Activated CD4-positive, alpha-beta T cell treated with anti-CD3 and anti-CD28 coated beads, Interleukin-2, Interleukin-4, amounts not matched to agents 100 ng/mL and 50 ng/mL, durations not matched to agents 16 hours and 8 hours (primary cell): ENCODE data around the gene PPARG.
"Not testable (repeated sequence)": the region's sequence is repeated elsewhere in the genome, so short reads cannot be mapped to it uniquely, and the experiment has no call there.

Experiments used
- DNase-seq: peaks from one replicate; pipeline ENCODE4 v3.0.0-alpha.2; 2020; ENCODE audit warnings: low spot score

Gene PPARG

GRCh38 chr3:12442654-12443501, 154.0 kb downstream of the PPARG start:
- DNase-seq: no peak

GRCh38 chr3:12443781-12444522, 155.1 kb downstream of the PPARG start:
- no peak for DNase-seq

DNA sequence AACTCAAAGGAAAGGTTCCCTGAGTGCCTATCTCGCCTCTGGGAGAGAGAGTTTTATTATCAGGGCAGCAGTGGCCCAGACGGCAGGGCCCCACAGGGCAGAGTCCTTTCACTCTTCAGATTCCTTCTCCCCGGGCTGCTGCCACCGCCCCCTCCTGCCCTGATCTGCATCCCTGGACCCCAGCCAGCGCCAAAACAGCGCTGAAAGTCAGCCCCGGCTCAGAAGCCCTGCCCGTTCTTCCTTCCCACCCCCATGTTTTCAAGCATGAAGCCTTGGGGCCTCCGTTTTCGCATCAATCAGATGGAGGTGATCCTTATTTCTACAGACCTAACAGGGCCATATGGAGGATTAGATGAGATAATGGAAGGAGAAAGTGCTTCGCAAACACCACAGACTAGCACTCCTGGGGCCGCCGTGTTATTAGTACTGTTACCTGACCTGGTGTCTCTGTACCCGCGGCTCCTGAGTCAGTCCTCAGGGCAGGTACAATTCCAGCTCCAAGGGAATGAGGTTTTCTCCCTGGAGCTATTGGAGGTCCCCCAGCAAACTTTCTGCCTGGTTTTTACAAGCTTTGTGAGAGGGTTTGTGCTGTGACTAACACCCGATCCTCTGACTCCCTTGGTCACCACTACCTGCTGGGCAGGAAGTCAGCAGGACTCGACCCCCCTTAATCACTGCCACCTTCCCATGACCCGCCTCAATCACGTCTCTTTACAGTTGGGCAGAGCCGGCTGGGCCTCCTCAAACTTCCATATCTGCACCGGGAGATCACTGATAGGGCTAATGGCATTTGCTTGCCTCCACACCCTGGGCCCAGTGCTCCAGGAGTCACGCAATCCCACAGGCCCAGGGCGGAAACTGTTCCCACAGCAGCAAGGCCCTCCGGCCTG, 156.0 kb downstream of the PPARG start:
- DNase-seq: no peak

- no peak for DNase-seq
These were observed 156.8 kb downstream of the PPARG start for GRCh38 chr3:12445523-12446240.

GRCh38 chr3:12446298-12446697, 157.4 kb downstream of the PPARG start:
- DNase-seq: no peak

DNA sequence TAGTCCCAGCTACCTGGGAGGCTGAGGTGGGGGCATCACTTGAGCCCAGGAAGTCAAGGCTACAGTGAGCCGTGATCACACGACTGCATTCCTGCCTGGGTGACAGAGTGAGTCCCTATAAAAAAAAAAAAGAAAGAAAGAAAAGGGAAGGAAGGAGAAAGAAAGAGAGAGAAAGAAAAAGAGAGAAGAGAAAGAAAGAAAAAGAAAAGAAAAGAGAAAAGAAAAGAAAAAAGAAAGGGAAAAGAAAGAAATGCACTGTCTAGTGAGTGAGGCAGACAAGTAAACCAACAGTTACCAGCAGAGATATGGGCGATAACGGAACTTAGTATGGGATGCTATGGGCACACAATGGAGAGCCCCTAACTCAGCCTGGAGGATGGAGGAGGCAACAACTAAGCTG, 158.2 kb downstream of the PPARG start:
- DNase-seq: no peak

DNA sequence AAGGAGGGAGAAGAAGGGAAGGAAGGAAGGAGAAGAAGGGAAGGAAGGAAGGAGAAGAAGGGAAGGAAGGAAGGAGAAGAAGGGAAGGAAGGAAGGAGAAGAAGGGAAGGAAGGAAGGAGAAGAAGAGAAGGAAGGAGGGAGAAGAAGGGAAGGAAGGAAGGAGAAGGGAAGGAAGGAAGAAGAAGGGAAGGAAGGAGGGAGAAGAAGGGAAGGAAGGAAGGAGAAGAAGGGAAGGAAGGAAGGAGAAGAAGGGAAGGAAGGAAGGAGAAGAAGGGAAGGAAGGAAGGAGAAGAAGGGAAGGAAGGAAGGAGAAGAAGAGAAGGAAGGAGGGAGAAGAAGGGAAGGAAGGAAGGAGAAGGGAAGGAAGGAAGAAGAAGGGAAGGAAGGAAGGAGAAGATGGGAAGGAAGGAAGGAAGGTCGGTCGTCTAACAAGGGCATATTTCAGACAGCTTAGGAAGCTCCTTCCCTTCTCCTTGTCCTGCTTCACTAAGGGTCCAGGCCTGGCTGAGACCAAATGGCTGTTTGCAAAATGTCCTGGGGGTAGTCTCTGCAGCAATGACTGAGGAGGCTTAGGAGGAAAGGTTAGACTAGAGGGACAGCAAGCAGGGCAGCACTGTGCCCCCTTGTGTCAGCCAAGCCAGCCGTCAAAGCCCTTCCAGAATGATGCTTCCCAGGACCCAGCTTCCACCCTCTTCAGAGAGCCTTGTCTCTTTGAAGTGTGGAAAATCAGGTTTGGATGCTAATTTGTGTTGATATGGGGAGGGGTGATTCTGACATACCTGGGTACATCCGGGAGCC, 159.7 kb downstream of the PPARG start:
- not testable (repeated sequence) for DNase-seq

- no peak for DNase-seq
These were observed 161.2 kb downstream of the PPARG start for GRCh38 chr3:12449889-12450682.

DNA sequence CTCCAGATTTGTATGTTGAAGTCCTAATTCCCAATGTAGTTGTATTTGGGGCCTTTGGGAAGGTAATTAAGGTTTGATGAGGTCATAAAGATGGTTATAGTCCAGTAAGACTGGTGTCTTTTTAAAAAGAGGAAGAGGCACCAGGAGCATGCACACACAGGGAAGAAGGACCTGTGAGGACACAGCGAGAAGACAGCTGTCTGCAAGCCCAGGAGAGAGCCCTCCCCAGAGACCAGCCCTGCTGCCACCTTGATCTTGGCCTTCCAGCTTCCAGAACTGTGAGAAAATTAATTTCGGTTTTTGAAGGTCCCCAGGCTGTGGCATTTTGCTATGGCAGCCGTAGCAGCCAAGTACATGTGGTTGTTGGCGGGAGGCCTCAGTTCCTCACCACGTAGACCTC, 162.6 kb downstream of the PPARG start:
- no peak for DNase-seq

GRCh38 chr3:12451960-12452359, 163.1 kb downstream of the PPARG start:
- DNase-seq: no peak

- no peak for DNase-seq
These were observed 163.8 kb downstream of the PPARG start for GRCh38 chr3:12452361-12453330.

DNA sequence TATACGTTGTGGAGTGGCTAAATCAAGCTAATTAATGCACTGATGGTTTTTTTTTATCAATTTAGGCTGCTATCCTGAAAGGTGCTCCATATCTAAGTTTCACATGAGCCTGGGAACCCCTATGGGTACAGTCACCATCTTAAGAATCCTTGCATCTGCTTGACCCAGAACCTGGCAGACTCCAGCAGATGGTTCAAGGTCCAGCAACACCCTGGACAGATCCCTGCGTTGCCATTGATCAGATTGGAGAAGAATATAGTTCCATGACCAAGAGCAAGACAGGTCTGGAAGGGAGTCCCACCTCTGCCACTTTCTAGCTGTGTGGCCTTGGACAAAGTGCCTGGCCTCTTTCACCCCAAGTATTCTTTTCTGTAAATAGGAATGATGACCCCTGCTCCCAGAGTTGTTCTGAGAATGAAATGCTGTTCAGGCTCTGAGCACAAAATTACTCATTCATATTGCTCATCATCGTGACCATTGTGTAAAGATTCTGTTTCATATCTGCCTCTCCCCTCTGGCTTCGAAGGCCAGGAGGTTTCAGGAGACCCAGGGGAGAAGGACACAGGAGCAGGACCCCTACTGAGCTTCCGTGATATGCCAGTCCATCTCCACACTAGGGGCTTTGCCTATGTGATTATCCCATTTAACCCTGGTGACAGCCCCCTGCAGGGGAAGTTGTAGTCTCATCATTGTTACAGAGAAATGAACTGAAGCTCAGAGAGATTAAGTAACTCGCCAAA, 165.4 kb downstream of the PPARG start:
- DNase-seq: no peak

- DNase-seq: no peak
These were observed 165.9 kb downstream of the PPARG start for GRCh38 chr3:12454816-12455121.

GRCh38 chr3:12455740-12456139, 166.9 kb downstream of the PPARG start:
- DNase-seq: no peak

DNA sequence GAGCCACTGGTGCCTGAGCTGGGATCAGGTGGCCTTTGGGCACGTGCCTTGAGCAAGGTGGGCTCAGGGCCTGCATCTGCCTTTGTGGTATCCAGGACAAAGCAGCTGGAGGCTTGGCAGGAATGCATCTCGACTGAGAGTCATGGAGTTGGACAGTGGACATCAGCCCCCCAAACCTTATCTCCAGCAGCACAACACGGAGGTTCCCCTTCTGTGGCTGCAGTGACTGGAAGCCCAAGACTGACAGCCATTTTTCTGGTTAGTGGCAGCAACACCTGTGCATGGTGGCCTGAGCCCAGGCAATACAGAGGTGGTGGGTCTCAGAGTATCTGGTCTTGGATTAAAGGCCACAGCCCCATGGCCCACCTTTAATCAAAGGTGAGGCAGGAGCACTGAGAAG, 167.6 kb downstream of the PPARG start:
- DNase-seq: no peak

GRCh38 chr3:12457380-12457779, 168.5 kb downstream of the PPARG start:
- DNase-seq: not testable (repeated sequence)

DNA sequence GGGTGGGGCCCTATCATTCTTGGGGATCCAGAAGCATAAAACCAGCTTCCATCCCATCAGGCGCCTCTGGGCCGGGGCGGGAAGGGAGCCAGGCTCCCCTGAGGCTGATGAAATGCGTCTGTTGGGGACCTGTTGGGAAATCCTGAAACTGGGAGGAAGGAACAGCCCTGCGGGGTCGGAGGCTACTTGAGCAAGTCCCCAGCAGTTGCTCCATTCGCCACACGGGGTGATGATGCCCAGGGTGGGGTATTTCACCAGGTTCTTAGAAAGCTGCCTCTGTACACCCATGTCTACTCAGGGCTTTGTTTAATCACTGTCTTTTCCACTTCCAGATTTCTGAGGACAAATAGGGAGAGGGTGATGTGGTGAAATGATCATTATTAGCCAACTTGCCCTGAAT, 170.0 kb downstream of the PPARG start:
- DNase-seq: no peak

DNA sequence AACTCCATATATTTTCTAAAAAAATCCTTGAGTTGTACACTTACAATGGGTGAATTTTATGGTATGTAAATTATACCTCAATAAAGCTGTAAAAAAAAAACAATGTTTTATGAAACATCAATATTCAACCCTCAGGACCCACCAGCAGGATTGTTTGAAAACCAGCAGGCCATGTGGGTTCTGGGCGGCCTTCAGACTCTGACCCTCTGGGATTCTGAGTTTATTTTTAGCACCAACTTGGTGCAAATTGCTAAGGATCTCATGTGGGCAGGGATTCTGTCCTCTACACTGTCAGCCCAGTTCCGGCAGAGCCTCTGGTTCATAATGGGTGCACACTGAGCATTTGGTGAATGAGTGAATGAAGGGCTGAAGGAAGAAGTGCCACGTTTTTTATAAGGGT, 171.3 kb downstream of the PPARG start:
- DNase-seq: no peak
